SK-N-SH (cell line): ENCODE data around the gene TDP2.

ENCODE experiments used
- CHD2 ChIP-seq: fragments of 150-350 bp; IDR thresholded peaks from 2 replicates; pipeline ENCODE4 v1.6.1; 2018; ENCODE audit warnings: low read length; ENCODE audit not compliant: partially characterized antibody
- CTCF ChIP-seq: fragments of 200-600 bp; sonication (generic); IDR thresholded peaks from 2 replicates; pipeline ENCODE4 v1.6.1; 2017; ENCODE audit warnings: antibody characterized with exemption, mild to moderate bottlenecking, moderate library complexity
- EP300 ChIP-seq, 2 experiments: IDR thresholded peaks; 2 replicates each; pipeline versions ENCODE4 v1.4.0 to v1.6.1; 2012; ENCODE audit warnings: borderline replicate concordance in 1 of 2, low read depth in 1 of 2, low read length in 1 of 2
- EZH2phosphoT487 ChIP-seq: fragments of 200-600 bp; sonication (generic); IDR thresholded peaks from 2 replicates; pipeline ENCODE4 v1.6.1; 2017; ENCODE audit warnings: low read depth, mixed run types, mild to moderate bottlenecking, antibody characterized with exemption, moderate library complexity, borderline replicate concordance
- FOXM1 ChIP-seq: IDR thresholded peaks from 2 replicates; pipeline ENCODE4 v1.4.0; 2012; ENCODE audit warnings: low read depth, mild to moderate bottlenecking
- GABPA ChIP-seq: IDR thresholded peaks from 2 replicates; pipeline ENCODE4 v1.4.0; 2012; ENCODE audit warnings: low read depth, mild to moderate bottlenecking
- GATA2 ChIP-seq: sonication (generic); formaldehyde crosslinking; IDR thresholded peaks from 2 replicates; pipeline ENCODE4 v1.5.0; 2020; ENCODE audit warnings: mild to moderate bottlenecking, missing genetic modification reagents
- POLR2AphosphoS5 ChIP-seq: IDR thresholded peaks from 2 replicates; pipeline ENCODE4 v1.6.1; 2012; ENCODE audit warnings: low read depth, low read length
- RAD21 ChIP-seq: IDR thresholded peaks from 2 replicates; pipeline ENCODE4 v1.6.1; 2012; ENCODE audit warnings: mild to moderate bottlenecking, low read length
- RCOR1 ChIP-seq: fragments of 150-350 bp; IDR thresholded peaks from 2 replicates; pipeline ENCODE4 v1.6.1; 2017; ENCODE audit warnings: antibody characterized with exemption, low read length
- REST ChIP-seq: IDR thresholded peaks from 2 replicates; pipeline ENCODE4 v1.6.1; 2012; ENCODE audit warnings: mild to moderate bottlenecking, low read depth, low read length, moderate library complexity
- SMC3 ChIP-seq: IDR thresholded peaks from 2 replicates; pipeline ENCODE4 v1.6.1; 2012; ENCODE audit warnings: low read depth, low read length, improper control_type of control experiment
- TAF1 ChIP-seq: IDR thresholded peaks from 2 replicates; pipeline ENCODE4 v1.6.1; 2012; ENCODE audit warnings: low read depth, mild to moderate bottlenecking, low read length, moderate library complexity, borderline replicate concordance
- YY1 ChIP-seq: IDR thresholded peaks from 2 replicates; pipeline ENCODE4 v1.4.0; 2012; ENCODE audit warnings: low read depth, mild to moderate bottlenecking

GRCh38 chr6:24614648-24615047 is 52.1 kb downstream of the TDP2 start:
- TF ChIP-seq CTCF, result no peak
- no peak for TF ChIP-seq GABPA
- no peak for TF ChIP-seq REST
- no peak for TF ChIP-seq FOXM1
- TF ChIP-seq RCOR1, result no peak
- no peak for TF ChIP-seq EZH2phosphoT487
- no peak for TF ChIP-seq RAD21
- TF ChIP-seq SMC3, result no peak
- TF ChIP-seq EP300 (IDR thresholded peaks at IDR 0.05; ENCODE audit: borderline replicate concordance in 1 of 2, low read depth in 1 of 2, low read length in 1 of 2), result no peak
- no peak for TF ChIP-seq YY1
- TF ChIP-seq GATA2 (CRISPR knock-in tag), result no peak
- no peak for TF ChIP-seq POLR2AphosphoS5
- TF ChIP-seq CHD2, result no peak
- TF ChIP-seq TAF1, result no peak
